ENCODE data around the gene MPL. TPM values are rescaled to one million over a fixed set of nuclear protein-coding genes. Genes with fewer than 3 reads are reported as not detected.

MPL gene
- polyA plus RNA-seq, 3 donors from 2014 or later = 0.57 TPM; not detected in 2

DNA sequence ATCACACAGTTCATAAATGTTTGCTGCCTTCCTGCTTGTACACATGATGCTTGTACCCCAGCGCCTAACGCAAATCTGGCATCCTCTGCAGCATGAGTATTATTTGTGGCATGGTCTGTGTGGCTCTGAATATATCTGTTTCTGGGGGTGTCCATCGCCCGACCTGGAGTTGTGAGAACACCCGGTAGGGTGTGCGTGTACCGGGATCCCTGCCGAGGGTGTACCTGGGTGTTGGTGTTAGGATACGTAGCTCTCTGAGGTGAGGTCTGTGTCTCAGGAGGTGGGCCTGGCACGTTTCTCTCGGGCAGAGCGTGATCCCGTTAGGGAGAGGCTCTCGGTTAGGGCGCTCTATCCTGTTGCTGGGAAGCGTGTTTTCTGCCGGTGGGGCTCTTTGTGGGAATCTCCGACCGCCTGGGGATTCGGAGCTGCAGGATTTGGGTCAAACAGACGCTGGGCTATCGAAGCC is 10.8 kb downstream of the MPL start:
- no peaks in the 10 kb centered on the region for H3K9me3 Mint-ChIP-seq
- peak overlapping the region in 4 of 5 donors; percentile 14 to 56 (median 34) for H3K4me3 Mint-ChIP-seq
- H3K4me1 Mint-ChIP-seq = peaks cover 0 to 8% of the 10 kb centered on the region in 2 donors
- peaks cover 0 to 4% (median 0%) of the 10 kb centered on the region in 3 donors for H3K36me3 Mint-ChIP-seq
- DNase-seq = no peak
- peaks cover 2 to 8% (median 2%) of the 10 kb centered on the region in 3 donors for H3K27me3 Mint-ChIP-seq (ENCODE audit: low read depth in 3 of 3)
- peak overlapping the region in 4 of 6 donors; percentile 33 to 74 (median 62) for H3K27ac Mint-ChIP-seq

DNA sequence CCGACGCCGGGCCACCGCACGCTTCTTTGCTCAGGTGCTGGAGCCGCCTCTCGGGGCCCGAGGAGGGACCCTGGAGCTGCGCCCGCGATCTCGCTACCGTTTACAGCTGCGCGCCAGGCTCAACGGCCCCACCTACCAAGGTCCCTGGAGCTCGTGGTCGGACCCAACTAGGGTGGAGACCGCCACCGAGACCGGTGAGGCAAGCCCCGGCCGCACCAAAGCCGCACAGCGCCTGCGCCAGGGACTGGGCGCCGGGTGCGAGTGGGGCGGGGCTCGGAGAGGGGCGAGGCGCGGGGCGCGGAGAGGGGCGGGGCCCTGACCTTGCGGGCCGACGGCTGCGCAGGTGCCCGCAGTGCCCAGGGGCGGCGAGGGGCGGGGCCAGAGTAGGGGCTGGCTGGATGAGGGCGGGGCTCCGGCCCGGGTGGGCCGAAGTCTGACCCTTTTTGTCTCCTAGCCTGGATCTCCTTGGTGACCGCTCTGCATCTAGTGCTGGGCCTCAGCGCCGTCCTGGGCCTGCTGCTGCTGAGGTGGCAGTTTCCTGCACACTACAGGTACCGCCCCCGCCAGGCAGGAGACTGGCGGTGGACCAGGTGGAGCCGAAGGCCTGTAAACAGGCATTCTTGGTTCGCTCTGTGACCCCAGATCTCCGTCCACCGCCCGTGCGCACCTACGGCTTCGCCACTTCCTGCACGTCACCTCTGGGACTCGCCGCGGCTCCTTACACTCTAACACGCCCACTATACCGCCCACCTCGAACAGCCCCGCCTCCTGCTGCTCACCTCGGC is 11.4 kb downstream of the MPL start:
- Mint-ChIP-seq H3K9me3 (no peaks in the 10 kb centered on the region), H3K27ac (peak overlapping the region; percentile 85 to 97 (median 91)), H3K4me1 (peaks cover 0 to 8% of the 10 kb centered on the region in 2 donors), H3K4me3 (peak overlapping the region; percentile 75 to 89 (median 85)), H3K36me3 (peaks cover 0 to under 1% (median 0%) of the 10 kb centered on the region in 3 donors), H3K27me3 (ENCODE audit: low read depth in 3 of 3) (peaks cover 2 to 8% (median 2%) of the 10 kb centered on the region in 3 donors)
- DNase-seq = peak; percentile 66 to 82 (median 74)

DNA sequence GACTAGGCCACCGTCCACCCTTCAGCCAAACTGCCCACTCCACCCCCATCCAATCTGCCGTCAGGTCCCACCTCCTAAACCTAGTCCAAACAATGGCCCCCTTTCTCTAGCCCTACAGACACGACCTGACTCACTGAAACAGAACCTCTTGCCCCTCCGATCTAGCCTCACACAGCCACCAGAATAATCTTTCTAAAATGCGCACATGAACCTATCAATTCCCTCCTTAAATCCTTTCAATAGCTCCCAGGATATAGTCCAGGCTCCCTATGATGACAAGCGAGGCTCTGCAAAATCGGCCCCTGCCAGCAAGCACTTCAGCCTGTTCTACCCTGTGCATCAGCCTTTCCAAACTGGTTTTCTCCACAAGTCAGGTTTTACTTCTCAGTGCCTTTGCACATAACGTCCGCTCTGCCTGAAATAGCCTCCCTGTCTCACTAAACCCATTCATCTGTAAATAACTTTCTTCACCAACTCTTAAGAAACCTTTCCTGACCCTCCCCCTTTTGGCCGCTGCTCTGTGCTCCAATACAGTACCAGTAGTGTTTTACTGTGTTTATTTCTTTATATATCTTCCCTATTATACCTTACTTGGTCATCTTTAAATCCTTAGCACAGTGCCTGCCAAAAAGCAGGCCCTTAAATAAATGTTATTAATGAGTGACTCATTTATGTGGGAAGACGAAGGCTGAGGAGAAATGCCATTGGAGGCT is 12.1 kb downstream of the MPL start:
- Mint-ChIP-seq H3K9me3 (no peaks in the 10 kb centered on the region), H3K36me3 (no peaks in the 10 kb centered on the region), H3K27ac (peak overlapping the region; percentile 85 to 97 (median 91)), H3K4me1 (peaks cover 0 to 8% of the 10 kb centered on the region in 2 donors), H3K27me3 (ENCODE audit: low read depth in 3 of 3) (peaks cover 2 to 8% (median 2%) of the 10 kb centered on the region in 3 donors), H3K4me3 (peak overlapping the region; percentile 75 to 89 (median 85))
- DNase-seq = no peak

- Mint-ChIP-seq H3K4me3 (no peak overlapping the region), H3K4me1 (peaks cover 0 to 8% of the 10 kb centered on the region in 2 donors), H3K27me3 (ENCODE audit: low read depth in 3 of 3) (peaks cover 0 to 8% (median 4%) of the 10 kb centered on the region in 3 donors), H3K36me3 (no peaks in the 10 kb centered on the region), H3K27ac (peak overlapping the region in 4 of 6 donors; percentile 62 to 96 (median 80)), H3K9me3 (no peaks in the 10 kb centered on the region)
- DNase-seq = no peak
Observed at GRCh38 chr1:43350976-43351375, 13.4 kb downstream of the MPL start.

- Mint-ChIP-seq H3K9me3 (no peaks in the 10 kb centered on the region), H3K27ac (peak overlapping the region in 4 of 6 donors; percentile 9 to 96 (median 59)), H3K4me3 (no peak overlapping the region), H3K36me3 (no peaks in the 10 kb centered on the region), H3K4me1 (peaks cover 0 to 8% of the 10 kb centered on the region in 2 donors), H3K27me3 (ENCODE audit: low read depth in 3 of 3) (peaks cover 0 to 9% (median 4%) of the 10 kb centered on the region in 3 donors)
- no peak for DNase-seq
Observed at GRCh38 chr1:43351421-43352350, 14.1 kb downstream of the MPL start.

- H3K27me3 Mint-ChIP-seq (ENCODE audit: low read depth in 3 of 3) = peaks cover 0 to 9% (median 4%) of the 10 kb centered on the region in 3 donors
- peaks cover 0 to 8% of the 10 kb centered on the region in 2 donors for H3K4me1 Mint-ChIP-seq
- no peak for DNase-seq
- no peaks in the 10 kb centered on the region for H3K36me3 Mint-ChIP-seq
- no peaks in the 10 kb centered on the region for H3K9me3 Mint-ChIP-seq
- H3K4me3 Mint-ChIP-seq = no peak overlapping the region
- peak overlapping the region in 2 of 6 donors; percentile 24 to 60 for H3K27ac Mint-ChIP-seq
Observed at GRCh38 chr1:43352351-43352705, 14.7 kb downstream of the MPL start.

- H3K9me3 Mint-ChIP-seq = no peaks in the 10 kb centered on the region
Observed at GRCh38 chr1:43352881-43353280, 15.3 kb downstream of the MPL start.

DNA sequence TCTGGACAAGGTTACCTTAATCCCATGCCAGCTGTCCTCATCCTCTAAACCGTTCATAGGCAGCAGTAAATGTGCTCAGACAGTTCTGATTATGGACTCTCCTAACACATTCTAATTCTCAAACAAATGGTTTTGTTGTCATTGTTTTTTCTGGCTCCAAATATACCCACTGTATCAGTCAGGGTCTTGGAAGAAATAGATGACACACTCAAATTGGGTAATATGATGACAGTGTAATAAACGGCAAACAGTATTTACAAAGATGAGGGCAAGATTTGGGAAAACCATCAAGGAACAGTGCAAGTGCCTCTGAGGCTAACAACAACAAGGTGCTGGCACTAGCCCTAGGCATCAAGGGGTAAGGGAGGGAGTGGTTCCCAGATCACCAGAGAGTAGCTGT is 16.9 kb downstream of the MPL start:
- DNase-seq = no peak
- Mint-ChIP-seq H3K4me3 (no peak overlapping the region), H3K4me1 (peaks cover 15 to 16% of the 10 kb centered on the region in 2 donors), H3K36me3 (no peaks in the 10 kb centered on the region), H3K27me3 (ENCODE audit: low read depth in 3 of 3) (peaks cover 0 to 3% (median 3%) of the 10 kb centered on the region in 3 donors), H3K27ac (peak overlapping the region in 1 of 6 donors; percentile 68), H3K9me3 (no peaks in the 10 kb centered on the region)

More at GRCh38 chr1:43352881-43353280, 15.3 kb downstream of the MPL start:
- DNase-seq = no peak
- H3K27ac Mint-ChIP-seq = peak overlapping the region in 2 of 6 donors; percentile 24 to 59
- peaks cover 0 to 7% (median 4%) of the 10 kb centered on the region in 3 donors for H3K27me3 Mint-ChIP-seq (ENCODE audit: low read depth in 3 of 3)
- H3K4me1 Mint-ChIP-seq = peaks cover 3 to 10% of the 10 kb centered on the region in 2 donors
- H3K4me3 Mint-ChIP-seq = no peak overlapping the region
- no peaks in the 10 kb centered on the region for H3K36me3 Mint-ChIP-seq

GRCh38 chr1:43354936-43355335 is 17.3 kb downstream of the MPL start:
- peaks cover 17 to 20% of the 10 kb centered on the region in 2 donors for H3K4me1 Mint-ChIP-seq
- no peaks in the 10 kb centered on the region for H3K9me3 Mint-ChIP-seq
- no peaks in the 10 kb centered on the region for H3K36me3 Mint-ChIP-seq
- no peak overlapping the region for H3K27ac Mint-ChIP-seq
- no peak overlapping the region for H3K4me3 Mint-ChIP-seq
- H3K27me3 Mint-ChIP-seq (ENCODE audit: low read depth in 3 of 3) = peaks cover 0 to 3% (median 2%) of the 10 kb centered on the region in 3 donors
- no peak for DNase-seq

GRCh38 chr1:43357251-43357650 is 19.6 kb downstream of the MPL start:
- no peaks in the 10 kb centered on the region for H3K9me3 Mint-ChIP-seq
- peak overlapping the region in 1 of 6 donors; percentile 34 for H3K27ac Mint-ChIP-seq
- peak overlapping the region in 4 of 5 donors; percentile 26 to 90 (median 44) for H3K4me3 Mint-ChIP-seq
- peaks cover 5 to 9% (median 6%) of the 10 kb centered on the region in 3 donors for H3K36me3 Mint-ChIP-seq
- peaks cover 0 to 5% (median 2%) of the 10 kb centered on the region in 3 donors for H3K27me3 Mint-ChIP-seq (ENCODE audit: low read depth in 3 of 3)
- peaks cover 18 to 29% of the 10 kb centered on the region in 2 donors for H3K4me1 Mint-ChIP-seq
- no peak for DNase-seq

GRCh38 chr1:43358121-43358745 is 20.6 kb downstream of the MPL start:
- peak; percentile 10 to 20 (median 13) for DNase-seq
- peak overlapping the region; percentile 80 to 93 (median 87) for H3K27ac Mint-ChIP-seq
- peak overlapping the region; percentile 90 to 95 (median 91) for H3K4me3 Mint-ChIP-seq
- peaks cover 5 to 13% (median 10%) of the 10 kb centered on the region in 3 donors for H3K36me3 Mint-ChIP-seq
- peaks cover 0 to 5% (median 2%) of the 10 kb centered on the region in 3 donors for H3K27me3 Mint-ChIP-seq (ENCODE audit: low read depth in 3 of 3)
- no peaks in the 10 kb centered on the region for H3K9me3 Mint-ChIP-seq
- peaks cover 18 to 29% of the 10 kb centered on the region in 2 donors for H3K4me1 Mint-ChIP-seq

Data from immature natural killer cell (primary cell).